Stimulated activated CD4-positive, alpha-beta T cell treated with anti-CD3 and anti-CD28 coated beads, Interleukin-12 subunit alpha, Interleukin-12 subunit beta, amount 100 ng/mL, for 48 hours (primary cell): ENCODE results near the gene SPARCL1.

Source experiments
- DNase-seq, 3 donors: peaks; one replicate each; pipeline ENCODE4 v3.0.0-alpha.2; 2020; ENCODE audit warnings: low read depth in 2 of 3, low spot score in 1 of 3

Gene SPARCL1

DNA sequence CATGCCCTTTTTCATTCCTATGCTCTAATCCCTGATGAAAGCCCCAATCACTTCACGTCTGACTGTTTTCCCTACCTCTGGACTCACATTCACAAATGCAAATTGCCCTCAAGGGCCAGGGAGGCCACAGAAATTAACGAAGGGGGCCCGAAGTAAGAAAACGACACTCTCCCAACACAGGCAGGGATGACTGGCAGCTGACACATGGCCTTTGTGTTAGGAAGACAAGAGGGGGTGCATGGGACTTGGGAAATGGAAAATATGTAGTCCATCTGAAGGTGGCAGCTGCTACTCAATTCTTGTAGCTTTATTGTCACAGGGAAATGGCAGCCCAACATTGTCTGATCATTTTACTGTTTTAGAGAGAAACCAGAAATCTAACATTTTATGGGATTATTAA is 12.3 kb upstream of the SPARCL1 start:
- DNase-seq, result no peak

- DNase-seq, result no peak
These were observed 11.2 kb upstream of the SPARCL1 start for GRCh38 chr4:87540146-87541058.

DNA sequence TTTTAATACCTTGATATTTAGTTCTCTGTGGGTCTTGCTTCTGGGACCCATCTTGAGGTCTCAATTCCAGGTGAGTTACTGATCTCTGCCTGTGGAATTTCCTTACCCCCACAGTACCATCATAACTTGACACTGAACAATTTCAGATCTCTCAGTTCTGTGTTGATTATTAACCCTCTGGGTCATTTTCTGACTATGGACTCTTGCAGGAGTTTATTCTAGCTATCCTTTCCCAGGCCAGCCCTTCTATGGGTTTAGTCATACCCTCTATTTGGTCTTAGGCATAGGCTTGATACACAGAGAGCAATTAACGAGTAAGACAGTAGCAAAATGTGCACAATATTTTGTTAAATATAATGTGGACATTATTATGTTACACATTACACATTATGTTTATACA is 3.7 kb upstream of the SPARCL1 start:
- no peak for DNase-seq

GRCh38 chr4:87532109-87532508 is 2.9 kb upstream of the SPARCL1 start:
- no peak for DNase-seq

- no peak for DNase-seq
These were observed 2.4 kb upstream of the SPARCL1 start for GRCh38 chr4:87531621-87532020.

DNA sequence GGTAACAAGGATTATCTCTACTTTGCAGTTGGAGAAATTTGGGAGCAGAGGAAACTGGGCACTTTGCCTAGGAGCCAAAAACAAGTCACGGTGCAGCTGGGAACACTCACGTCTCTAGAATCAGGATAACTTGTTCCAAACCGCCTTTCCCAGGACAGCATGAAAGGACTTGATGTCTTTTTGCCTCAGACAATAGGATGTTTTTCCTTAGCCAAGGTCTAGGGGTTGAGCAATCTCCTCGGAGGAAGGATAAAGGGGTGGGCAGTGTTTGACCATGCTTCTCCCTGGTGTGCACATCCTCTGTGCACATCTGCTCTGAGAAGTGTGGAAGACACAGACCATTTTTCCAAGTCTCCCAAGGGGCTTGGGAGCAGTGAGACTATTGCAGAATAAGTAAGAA is 1.7 kb upstream of the SPARCL1 start:
- DNase-seq, result no peak

DNA sequence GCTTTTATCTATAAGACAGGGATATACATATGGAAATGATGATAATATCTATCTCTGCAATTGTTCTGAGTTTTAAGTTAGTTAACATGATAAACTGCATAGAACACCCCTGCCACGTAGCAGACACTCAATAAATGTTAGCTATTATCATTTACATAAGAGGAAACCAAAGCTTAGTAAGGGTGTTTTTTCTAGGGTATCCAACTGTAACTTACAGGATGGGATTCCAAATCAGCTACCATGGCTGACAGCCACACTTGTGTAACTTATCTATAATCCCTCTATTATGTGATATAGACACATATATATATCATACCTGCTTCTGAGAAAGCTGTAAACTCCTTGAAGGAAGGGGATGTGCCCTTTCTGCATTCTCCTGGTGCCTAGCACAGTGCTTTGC is 1.1 kb upstream of the SPARCL1 start:
- DNase-seq, result no peak

DNA sequence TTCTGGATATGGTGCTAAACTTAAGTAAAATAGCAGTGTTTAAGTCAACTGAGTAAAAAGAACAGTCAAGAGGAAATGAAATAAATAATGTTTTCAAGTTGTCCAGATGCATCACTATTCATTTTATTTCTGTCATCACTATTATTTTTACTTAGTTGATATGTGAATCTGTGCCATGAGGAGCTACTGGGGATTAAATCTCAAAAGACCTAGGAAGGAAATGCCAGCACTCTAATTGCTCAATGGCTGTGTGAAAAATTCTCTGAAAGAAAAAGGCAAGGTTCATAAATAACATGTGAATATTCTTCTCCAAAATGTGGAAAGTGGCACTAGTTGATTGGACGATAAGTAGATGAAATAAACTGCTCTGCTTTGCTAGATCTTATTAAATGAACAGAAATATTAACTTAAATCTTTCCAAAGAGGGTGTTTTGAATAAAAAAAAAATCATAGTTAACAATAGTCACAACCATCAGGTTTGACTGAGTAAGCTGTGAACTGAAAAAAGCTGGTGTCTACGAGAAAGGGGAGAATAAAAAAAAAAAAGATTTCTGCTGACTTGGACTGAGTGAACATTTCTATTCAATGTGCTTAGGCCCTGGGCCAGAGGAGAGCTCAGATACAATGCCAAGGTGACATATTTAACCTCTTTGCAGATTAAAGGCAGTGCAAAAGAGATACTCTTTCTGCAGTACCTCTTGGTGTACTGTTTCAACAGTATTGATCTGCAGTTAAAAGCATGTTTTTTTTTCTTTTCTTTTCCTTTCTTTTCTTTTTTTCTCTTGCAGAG is 1.6 kb downstream of the SPARCL1 start:
- DNase-seq, result no peak

- DNase-seq, result no peak
These were observed 3.4 kb downstream of the SPARCL1 start for GRCh38 chr4:87525636-87526295.

DNA sequence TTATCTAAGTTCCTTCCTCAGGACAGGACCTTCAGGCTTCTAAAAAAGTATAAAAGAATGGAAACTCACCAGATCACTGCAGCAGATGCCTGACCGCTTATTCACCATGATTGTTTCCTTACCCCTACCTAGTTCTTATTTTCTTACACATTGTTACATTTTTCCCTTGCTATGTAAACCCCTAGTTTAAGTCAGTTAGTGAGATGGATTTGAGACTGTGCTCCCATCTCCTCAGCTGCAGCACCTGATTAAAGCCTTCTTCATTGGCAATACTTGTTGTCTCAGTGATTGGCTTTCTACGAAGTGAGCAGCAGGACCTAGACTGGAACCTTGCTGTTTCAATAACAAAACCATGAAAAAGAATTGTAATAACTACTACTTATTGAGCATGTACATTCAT is 4.7 kb downstream of the SPARCL1 start:
- no peak for DNase-seq

DNA sequence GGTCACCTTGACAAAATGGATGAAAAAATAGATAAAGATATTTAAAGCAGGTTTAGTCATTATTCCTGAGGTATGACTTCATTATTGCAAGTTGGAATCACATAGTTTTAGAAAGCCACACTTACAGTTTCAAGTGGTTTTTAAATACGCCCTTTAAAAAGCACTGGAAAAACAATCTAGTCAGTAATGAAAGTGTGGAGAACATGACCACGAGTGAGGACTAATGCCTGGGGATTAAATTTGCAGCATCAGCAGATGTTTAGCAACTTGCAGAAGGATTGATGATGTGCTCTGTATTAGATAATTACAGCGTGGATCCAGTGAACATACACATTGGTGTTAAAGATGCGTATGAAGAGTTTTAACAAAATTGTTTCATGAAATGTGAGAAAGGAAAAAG is 5.9 kb downstream of the SPARCL1 start:
- DNase-seq, result no peak

DNA sequence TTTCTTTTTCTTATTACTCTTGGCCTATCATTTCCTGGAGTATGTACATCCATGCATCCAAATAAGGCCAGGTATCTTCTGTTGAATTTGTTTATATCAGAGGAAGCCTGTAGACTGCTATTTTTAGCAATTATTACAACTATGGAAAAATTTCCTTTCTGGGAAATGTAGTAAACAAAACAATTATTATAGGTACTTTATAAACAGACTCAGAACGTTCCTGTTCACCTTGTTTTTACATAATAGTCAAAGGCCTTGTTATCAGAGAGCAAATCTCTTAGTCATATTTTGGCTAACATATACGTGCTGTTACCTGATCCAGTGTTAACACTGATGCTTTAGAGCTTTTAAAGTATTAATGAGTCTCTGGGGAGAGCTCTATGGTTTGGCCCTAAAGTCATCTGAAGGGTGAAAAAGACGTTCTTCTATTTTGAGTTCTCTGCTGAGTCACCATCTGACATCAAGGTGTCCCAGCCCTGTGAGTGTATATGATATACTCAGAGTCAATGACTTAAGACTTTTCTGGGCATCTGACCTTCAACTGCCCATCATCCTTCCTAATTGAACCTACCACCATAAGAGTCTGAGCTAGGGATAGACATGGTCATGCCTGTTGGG is 7.3 kb downstream of the SPARCL1 start:
- DNase-seq, result no peak

DNA sequence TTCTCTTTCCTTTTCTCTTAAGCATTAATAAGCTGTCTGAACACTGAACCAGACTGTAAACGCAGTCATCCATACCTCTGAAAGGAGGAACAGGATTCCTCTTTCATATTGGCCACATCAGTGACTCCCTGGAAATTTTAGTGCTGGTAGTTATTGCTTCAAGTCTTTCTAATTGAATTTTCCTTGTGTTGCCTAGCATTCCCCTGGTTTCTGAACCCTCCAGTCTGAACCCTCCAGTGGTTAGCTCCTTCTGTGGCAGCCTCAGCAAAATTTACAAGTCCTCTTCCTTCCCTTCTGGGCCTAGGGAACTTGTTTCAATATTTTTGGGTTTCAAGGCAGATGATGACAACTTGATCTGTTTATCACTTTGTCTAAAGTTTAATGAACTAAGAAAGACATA is 7.9 kb downstream of the SPARCL1 start:
- no peak for DNase-seq

DNA sequence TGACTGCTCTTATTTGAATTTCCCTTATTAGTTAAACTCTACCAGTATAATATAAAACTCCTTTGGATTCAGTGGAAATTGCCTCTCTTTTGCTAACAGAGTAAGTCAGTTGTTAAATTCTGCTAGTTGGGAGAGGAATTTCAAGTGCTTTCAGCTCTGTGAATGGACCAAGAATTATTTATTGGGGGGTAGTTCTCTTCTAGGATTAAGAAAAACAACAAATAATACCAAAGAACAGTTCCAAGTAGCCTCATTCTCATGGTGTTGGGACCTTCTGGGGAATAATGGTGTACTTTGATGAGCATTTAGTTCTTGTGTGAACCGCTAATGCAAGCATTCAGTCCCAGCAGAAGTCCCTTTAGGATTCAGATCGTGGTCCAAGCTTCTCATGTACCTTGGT is 11.6 kb downstream of the SPARCL1 start:
- DNase-seq, result no peak

DNA sequence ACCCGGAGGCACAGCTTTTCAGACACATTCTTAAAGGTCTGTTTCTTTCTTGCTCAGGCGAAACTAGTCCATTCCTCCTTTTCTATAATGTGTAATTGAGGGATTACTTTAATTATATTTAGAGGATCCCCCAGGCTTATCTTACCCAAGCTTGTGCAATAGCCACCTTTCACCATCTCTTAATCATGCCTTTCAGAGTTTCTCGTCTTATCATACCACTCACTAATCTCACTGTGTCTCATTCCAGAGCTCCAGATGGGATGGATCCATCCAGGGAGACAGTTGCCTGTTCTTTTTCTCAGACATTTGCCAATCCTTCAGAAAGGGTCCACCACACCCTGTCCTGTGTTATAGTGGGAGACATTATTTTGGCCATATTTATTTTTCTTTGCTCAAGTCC is 12.5 kb downstream of the SPARCL1 start:
- DNase-seq, result no peak

DNA sequence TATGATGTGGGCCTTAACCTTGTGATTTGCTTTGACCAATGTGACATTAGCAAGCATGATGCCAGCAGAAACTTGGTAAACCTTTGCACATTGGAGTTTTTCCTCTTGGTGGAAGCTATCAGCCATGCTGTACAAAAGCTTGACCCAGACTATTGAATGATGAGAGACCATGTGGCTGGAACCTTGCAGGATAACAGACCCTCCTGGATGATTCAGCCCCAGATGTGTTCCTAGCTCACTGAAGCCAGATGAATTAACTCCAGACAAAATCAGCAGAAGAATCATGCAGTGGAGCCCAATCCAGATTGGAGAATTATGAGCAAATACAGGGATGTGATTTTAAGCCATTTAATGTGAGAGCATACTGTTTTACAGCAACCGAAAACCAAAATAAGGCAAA is 16.8 kb downstream of the SPARCL1 start:
- DNase-seq, result no peak

DNA sequence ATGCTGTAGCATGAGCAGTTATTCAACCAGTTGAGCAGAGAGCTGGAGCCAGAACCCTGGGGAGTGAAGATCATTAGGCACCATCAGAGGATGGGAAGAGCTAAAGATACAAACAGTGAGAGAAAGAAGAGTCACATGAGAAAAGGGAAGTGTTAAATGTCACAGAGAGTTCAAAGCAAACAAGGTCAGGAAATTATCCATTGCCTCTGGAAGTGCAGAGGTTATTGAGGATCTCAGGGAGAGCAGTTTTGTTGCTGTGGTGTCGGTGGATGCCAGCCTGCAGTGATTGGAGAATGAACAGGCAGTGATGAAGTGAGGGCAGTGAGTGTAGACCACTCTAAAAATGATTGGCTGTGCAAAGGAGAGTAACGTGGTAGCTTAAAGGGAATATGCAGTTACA is 17.7 kb downstream of the SPARCL1 start:
- DNase-seq, result no peak

DNA sequence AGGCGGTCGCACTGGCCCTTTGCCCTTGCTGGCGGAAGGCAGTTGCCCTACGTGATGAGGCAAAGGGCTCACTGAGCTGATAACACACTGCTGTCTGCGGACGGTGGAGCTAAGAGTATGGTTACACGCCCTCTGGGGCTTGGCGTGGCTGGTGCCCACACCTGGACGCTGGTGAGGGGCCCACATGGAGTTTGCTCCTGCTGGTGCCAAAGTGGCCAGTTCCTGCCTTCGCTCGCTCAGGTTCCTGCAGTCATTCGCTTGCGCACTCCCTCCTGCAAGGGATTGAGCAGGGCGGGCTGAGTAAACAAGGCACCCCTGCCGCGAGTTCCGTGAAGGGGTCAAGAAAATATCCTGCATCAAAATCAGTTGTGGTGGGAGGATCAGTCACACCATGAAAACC is 18.4 kb downstream of the SPARCL1 start:
- no peak for DNase-seq

DNA sequence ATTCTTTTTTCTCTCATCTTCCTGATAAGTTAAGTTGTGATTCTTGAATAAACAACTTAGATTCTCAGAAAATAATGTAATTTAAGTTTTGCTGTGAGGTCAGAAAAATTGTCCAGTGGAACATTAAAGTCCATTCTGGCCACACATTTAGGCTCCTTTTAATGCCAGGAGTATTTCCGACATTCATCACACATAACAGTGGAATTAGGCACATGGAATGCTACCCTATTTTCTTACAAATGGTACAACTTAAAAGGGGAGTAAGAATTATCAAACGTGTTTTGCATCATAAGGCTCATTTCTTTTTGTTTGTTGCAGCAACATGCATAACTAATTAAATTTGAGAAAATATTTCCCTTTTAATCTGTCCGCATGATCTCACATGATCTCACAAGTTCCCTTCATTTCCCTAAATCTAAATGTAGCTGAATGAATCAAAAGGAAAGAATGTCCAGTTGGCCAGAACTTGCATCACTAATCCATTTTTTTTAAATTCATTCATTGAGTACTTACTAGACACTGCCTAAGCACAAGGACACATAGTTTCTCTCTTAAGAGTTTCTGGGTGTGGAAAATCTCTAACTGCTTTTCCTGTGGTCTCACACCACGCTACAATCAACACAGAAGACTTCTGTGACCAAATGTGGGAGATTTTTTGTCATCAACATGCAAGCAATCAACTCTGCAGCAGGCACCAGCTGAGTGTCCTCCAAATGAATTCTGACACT is 22.0 kb downstream of the SPARCL1 start:
- DNase-seq, result no peak

GRCh38 chr4:87505862-87506261 is 23.3 kb downstream of the SPARCL1 start:
- no peak for DNase-seq
